ENCODE results near the gene GRB2. TPM values are rescaled to one million over a fixed set of nuclear protein-coding genes. Genes with fewer than 3 reads are reported as not detected.

Gene GRB2
- total and polyA plus RNA-seq, 10 of the 15 experiments (the other 5 are each of a cell fraction or from before 2014, with no cell fraction given): 113 to 268 (median 158) TPM

- Histone ChIP-seq H3K4me1 (ENCODE audit: control insufficient read depth, insufficient read depth, low read length) (peaks cover 7% of the 10 kb centered on the region), H3K27ac (ENCODE audit: control insufficient read depth, insufficient read depth) (no peak overlapping the region), H3K4me3 (no peak overlapping the region), H3K4me2 (ENCODE audit: control insufficient read depth, insufficient read depth) (no peak overlapping the region), H2AFZ (ENCODE audit: control insufficient read depth, low read depth, low read length) (no peak overlapping the region), H3K36me3 (ENCODE audit: control insufficient read depth in 2 of 2, insufficient read depth in 2 of 2, low read length in 1 of 2) (peaks cover 15 to 18% of the 10 kb centered on the region in 2 experiments; a peak in 3 of 4 replicates), H4K20me1 (ENCODE audit: control insufficient read depth, insufficient read depth) (no peaks in the 10 kb centered on the region), H3K9ac (ENCODE audit: control insufficient read depth, insufficient read depth, low read length) (no peak overlapping the region), H3K9me3 (replicated peaks; ENCODE audit: control insufficient read depth, insufficient read depth, low read length) (no peaks in the 10 kb centered on the region), H3K27me3 (replicated peaks in 1 of 2; ENCODE audit: control insufficient read depth in 2 of 2, insufficient read depth in 2 of 2, low read length in 1 of 2) (no peaks in the 10 kb centered on the region), H3K79me2 (ENCODE audit: control insufficient read depth, insufficient read depth, low read length) (peaks cover 3% of the 10 kb centered on the region)
- BruUV-seq (replicated peaks): no TSS peak
- no peak for DNase-seq (ENCODE audit: low read depth, low spot score)
- ChIA-PET POLR2A (interaction anchor here (1.1 kb wide), 1 partner anchor 9 kb away, joined by 3 read pairs; no protein-coding TSS in a partner anchor), CTCF (interaction anchor here (1.6 kb wide), 1 partner anchor 324 kb away, joined by 3 read pairs; no protein-coding TSS in a partner anchor), RAD21 (ENCODE audit: unreplicated experiment) (interaction anchor here (1.1 kb wide), 1 partner anchor 12 kb away, joined by 3 read pairs; the partner anchor contains the start of gene SLC25A19), SMC1A (ENCODE audit: uncharacterized antibody, unreplicated experiment) (interaction anchor here (0.8 kb wide), 1 partner anchor 75 kb away, joined by 3 read pairs; no protein-coding TSS in a partner anchor)
- 92% methylated on average over 6 of the region's 6 CpGs for WGBS (ENCODE audit: insufficient coverage, insufficient replicate concordance, low lambda C conversion rate, missing lambda C conversion rate)
- in situ Hi-C loops (cut with MboI) (no loop called here), intact Hi-C loops (cut with micrococcal nuclease; ENCODE audit: unreplicated experiment) (no loop called here)
- no peak for FAIRE-seq
- TF ChIP-seq RUNX3 (IDR thresholded peaks at IDR 0.05; ENCODE audit: low read length) (no peak), MAX (IDR thresholded peaks at IDR 0.05; ENCODE audit: low read depth, low read length) (no peak), TCF3 (IDR thresholded peaks at IDR 0.05; ENCODE audit: borderline replicate concordance, insufficient read depth, low read depth, low read length) (no peak), ZNF592 (IDR thresholded peaks at IDR 0.05) (no peak), IRF3 (IDR thresholded peaks at IDR 0.05) (no peak), ZNF217 (IDR thresholded peaks at IDR 0.05) (no peak), CUX1 (IDR thresholded peaks at IDR 0.05; ENCODE audit: insufficient replicate concordance, low read depth, low read length) (no peak), MEF2B (IDR thresholded peaks at IDR 0.05; ENCODE audit: partially characterized antibody, poor library complexity, severe bottlenecking) (no peak), SMARCA5 (IDR thresholded peaks at IDR 0.05) (no peak), SREBF1 (IDR thresholded peaks at IDR 0.05; ENCODE audit: low read length) (no peak)
- ATAC-seq: no peak
Observed at GRCh38 chr17:75277664-75278071, 127.8 kb downstream of the GRB2 start.

Measured in GM12878 (cell line).